Measurements from ENCODE around the gene FAM120B.

FAM120B gene

DNA sequence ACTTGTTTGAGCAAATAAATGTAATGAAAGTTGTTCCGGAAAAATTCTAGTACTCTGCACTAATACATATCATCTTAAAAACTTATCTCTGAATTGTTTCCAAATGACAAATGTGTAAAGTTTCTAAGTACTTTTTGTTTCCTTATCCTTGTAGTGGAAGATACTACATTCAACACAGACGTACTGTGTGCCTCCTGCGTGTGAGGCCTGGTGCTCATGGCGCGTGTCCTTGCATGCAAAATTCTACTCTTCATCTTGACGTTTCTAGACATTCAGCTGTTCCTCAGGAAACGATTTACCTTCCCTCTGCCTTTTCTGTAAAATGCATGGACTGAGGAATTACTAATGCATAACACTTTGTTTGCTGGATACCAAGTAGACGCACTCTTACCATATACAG lies 27.1 kb upstream of the FAM120B start:
- TF ChIP-seq, protein P1, sequence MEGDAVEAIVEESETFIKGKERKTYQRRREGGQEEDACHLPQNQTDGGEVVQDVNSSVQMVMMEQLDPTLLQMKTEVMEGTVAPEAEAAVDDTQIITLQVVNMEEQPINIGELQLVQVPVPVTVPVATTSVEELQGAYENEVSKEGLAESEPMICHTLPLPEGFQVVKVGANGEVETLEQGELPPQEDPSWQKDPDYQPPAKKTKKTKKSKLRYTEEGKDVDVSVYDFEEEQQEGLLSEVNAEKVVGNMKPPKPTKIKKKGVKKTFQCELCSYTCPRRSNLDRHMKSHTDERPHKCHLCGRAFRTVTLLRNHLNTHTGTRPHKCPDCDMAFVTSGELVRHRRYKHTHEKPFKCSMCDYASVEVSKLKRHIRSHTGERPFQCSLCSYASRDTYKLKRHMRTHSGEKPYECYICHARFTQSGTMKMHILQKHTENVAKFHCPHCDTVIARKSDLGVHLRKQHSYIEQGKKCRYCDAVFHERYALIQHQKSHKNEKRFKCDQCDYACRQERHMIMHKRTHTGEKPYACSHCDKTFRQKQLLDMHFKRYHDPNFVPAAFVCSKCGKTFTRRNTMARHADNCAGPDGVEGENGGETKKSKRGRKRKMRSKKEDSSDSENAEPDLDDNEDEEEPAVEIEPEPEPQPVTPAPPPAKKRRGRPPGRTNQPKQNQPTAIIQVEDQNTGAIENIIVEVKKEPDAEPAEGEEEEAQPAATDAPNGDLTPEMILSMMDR (IDR thresholded peaks at IDR 0.05; ENCODE audit: insufficient read depth, low read depth, low read length, missing control alignments): no peak
- H3K4me3 ChIP-seq (ENCODE audit: low read depth, low read length): no peak overlapping the region
- DNase-seq (ENCODE audit: low read depth): no peak

DNA sequence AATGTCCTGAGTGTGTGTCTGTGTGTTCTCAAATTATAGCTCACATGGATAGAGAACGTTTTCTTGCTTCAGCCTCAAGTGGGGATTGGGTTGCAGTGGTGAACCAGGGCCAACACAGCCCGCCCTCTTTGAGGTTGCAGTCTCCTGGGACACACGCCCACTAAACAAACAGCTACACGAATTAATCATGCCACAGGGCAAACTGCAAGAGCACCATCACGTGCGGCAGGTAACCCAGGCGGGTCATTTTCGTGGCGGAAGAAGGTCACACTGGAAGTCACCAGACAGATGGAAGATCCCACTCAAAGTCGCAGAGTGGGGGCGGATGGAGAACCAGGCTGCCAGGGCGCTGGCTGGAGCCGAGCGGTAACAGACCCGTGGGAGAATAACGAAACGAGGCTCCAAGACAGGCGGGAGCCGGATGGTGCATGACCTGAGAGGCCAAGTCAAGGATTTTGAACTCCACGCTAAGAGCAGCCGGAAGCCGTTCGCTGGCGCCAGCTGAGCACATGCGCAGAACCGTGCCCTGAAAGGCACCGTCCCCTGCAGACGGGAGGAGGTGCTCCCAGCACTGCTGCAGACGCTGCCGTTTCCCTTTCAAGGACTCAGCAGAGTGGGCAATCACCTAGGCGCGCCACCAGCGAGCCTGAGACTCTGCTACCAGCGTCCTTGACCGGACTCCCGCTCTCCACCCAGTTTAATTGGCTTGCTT lies 26.4 kb upstream of the FAM120B start:
- peak; percentile 13 for DNase-seq (ENCODE audit: low read depth)
- no peak overlapping the region for H3K4me3 ChIP-seq (ENCODE audit: low read depth, low read length)
- TF ChIP-seq, protein P1 (IDR thresholded peaks at IDR 0.05; ENCODE audit: insufficient read depth, low read depth, low read length, missing control alignments): no peak

DNA sequence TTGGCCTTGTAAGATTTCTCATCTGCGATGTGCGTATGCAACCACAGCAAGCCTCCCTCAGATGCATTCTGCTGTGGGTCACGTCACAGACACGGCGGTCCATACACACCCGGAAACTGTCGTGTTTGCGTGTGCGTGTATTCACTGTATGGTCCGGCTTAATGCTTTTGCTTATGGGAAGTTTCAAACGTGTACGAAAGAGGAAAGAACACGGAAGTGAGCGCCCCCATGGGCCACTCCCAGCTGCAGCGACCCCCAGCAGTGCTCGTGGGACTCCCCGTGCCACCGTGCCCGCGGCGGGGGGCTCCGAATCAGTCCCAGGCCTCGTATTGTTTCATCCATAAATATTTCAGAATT lies 25.9 kb upstream of the FAM120B start:
- no peak overlapping the region for H3K4me3 ChIP-seq (ENCODE audit: low read depth, low read length)
- TF ChIP-seq, protein P1 (IDR thresholded peaks at IDR 0.05; ENCODE audit: insufficient read depth, low read depth, low read length, missing control alignments): no peak
- DNase-seq (ENCODE audit: low read depth): no peak

DNA sequence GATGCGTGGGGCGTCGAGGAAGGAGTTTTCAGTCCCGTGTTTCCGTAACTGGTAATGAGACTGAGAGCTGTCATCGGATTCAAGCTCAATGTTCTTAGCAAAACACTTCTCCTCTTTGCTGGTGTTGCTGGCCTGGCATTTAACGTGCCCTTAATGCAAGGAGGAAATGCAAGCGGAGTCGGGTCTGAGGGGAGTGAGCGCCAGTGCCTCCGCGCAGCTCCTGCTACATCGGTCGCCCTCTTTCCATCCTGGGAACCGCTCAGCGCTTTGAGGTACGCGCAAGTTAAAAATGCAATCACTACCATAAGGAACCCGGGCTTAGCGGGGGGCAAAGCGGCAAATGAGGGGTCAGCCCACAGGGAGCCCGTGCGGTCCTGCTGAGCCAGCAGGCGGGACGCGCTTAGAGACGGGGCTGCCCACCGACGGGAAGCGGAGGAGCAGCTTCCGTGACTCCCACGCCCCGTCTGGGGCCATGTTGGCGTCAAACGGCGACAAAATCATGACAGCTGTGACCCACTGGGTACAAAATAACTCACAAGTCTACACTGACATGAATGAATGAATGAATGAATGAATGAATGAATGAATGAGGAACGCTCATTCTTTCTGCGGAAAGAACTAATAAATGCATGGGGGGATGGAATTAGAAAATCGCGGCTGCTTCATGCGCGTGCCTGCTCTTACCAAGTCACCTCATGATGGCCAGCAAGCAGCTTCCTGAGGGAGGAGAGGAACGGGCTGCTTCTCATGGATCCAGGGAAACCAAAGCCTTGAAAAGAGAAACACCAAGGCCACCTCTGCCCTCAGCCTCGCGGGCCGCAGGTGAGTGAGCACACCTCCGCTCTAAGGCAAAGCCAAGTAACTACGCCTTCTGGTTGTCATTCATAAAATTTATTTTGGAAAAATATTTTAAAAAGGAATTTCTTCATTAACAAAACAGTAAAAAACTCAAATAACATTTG lies 24.9 kb upstream of the FAM120B start:
- TF ChIP-seq, protein P1 (IDR thresholded peaks at IDR 0.05; ENCODE audit: insufficient read depth, low read depth, low read length, missing control alignments): no peak
- H3K4me3 ChIP-seq (ENCODE audit: low read depth, low read length): no peak overlapping the region
- no peak for DNase-seq (ENCODE audit: low read depth)

DNA sequence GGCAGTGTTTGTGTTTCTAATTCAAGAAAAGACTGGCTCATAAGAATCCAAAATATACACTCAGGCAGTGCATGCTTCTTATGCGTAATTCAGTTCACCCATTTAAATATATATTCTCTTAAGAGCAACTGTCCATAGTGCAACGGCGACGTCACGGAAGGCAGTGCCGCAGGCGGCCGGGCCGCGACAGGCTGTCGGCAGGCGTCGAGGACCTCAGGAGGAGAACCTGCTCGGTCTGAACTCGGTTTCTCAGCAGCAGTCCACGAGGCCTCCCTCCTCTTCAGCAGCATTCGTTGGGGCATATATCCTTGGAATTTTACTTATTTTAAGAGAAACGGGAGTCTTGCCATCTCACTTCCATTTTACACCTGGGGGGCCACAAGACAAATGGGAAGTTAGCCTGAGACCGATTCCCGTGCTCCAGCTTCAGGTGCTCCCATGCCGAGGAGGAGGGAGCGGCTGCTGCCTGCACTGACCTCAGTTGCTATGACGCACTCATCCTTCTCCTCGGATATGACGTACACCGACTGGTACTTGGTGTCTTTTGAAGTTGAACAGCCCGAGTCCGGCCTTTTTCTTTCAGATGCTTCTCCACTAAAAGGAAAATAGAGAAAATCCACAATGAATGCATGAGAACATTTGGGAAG lies 23.9 kb upstream of the FAM120B start:
- TF ChIP-seq, protein P1 (IDR thresholded peaks at IDR 0.05; ENCODE audit: insufficient read depth, low read depth, low read length, missing control alignments): no peak
- no peak overlapping the region for H3K4me3 ChIP-seq (ENCODE audit: low read depth, low read length)
- no peak for DNase-seq (ENCODE audit: low read depth)

DNA sequence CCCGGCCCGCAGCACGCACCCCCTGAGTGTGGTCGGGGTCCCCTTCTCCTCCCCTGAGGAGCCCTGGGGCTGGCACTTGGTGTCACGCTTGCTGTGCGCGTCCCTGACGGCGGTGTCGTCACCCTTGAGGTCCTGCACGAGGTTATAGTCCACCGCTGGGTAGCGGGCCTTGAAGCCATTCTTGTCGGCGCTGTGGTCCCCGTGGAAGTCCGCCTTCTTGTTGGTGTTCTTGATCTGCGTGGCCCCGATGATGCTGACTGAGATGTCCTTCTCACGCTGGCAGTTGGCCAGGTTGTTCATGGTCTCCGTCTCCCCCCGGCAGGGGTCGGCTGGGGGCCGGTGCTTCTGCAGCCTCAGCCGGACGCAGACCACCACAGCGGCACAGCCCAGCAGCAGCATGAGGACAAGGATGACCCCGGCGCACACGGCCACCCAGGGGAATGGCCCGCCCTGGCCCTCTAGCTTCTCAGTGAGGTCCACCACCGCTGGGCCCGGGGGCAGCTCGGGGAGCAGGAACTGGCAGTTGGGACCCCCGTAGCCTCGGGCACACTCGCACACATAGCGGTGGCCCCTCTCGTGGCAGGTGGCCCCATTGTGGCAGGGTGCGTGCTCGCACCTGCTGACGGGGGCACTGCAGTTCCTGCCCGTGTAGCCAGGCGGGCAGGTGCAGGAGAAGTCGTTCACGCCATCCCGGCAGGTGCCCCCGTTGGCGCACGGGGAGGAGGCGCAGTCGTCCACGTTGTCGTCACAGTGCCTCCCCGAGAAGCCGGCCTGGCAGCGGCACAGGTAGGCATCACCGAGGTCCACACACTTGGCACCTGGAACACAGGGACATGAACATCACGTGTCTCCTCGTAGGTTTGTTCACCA lies 23.1 kb upstream of the FAM120B start:
- TF ChIP-seq, protein P1 (IDR thresholded peaks at IDR 0.05; ENCODE audit: insufficient read depth, low read depth, low read length, missing control alignments): no peak
- no peak for DNase-seq (ENCODE audit: low read depth)
- H3K4me3 ChIP-seq (ENCODE audit: low read depth, low read length): no peak overlapping the region
